Left hindlimb (tissue), 1 donor: ENCODE measurements around the gene ANKRD52.
A peak's percentile ranks its signal among the peaks of the same experiment; 100 is the strongest.
"Not testable (repeated sequence)": the region's sequence is repeated elsewhere in the genome, so short reads cannot be mapped to it uniquely, and the experiment has no call there.

Source experiments
- DNase-seq: peaks from one replicate; pipeline ENCODE4 v3.0.0-alpha.2; 2018

Gene ANKRD52

DNA sequence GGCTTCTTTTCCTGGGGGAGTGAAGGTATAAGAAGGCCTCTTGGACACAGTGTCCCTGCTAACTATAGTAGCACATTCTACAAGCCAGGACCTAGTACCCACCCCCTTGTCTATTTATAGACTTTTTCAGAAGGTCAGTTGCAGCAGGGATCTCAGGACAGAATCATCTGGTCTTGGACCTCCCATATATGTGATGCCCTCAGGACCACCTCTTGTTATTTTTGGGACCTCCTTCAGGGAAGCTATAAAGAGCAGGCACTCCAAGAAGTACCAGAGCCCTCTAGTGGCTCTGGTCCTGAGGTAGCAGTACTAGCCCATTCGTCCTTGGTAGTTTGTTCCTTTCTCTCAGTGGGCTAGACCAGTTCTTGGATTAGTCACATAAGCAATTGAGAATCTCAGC is 12.8 kb upstream of the ANKRD52 start:
- no peak for DNase-seq

DNA sequence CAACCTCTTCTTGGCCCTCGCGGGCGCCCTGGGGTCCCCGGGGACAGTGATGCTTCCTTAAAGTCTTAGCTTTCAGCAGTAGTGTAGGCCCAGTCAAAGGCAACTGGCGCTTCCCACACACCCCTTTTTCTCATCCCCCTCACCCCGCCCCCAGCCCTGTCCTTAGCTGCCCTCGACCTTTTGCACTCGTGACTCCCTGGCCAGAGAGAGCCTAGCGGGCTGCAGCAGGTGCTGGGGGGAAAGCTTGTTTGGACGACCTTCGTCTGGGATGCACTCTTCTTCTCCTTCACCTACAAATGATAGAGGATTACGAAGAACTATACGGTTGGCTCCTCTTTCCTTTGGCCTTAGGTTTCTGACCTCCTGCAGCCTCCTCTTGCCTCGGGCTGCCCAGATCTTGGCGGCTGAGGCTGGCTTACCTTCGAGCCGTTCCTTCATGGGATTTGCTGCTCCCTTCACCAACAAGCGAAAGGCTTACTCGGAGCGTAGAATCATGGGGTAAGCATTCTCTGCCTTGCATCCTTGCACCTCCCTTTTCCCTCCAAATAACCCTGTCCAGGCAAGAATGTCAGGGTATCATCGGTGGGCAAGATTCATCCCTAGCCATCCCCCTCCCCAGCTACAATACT is 9.4 kb upstream of the ANKRD52 start:
- no peak for DNase-seq

DNA sequence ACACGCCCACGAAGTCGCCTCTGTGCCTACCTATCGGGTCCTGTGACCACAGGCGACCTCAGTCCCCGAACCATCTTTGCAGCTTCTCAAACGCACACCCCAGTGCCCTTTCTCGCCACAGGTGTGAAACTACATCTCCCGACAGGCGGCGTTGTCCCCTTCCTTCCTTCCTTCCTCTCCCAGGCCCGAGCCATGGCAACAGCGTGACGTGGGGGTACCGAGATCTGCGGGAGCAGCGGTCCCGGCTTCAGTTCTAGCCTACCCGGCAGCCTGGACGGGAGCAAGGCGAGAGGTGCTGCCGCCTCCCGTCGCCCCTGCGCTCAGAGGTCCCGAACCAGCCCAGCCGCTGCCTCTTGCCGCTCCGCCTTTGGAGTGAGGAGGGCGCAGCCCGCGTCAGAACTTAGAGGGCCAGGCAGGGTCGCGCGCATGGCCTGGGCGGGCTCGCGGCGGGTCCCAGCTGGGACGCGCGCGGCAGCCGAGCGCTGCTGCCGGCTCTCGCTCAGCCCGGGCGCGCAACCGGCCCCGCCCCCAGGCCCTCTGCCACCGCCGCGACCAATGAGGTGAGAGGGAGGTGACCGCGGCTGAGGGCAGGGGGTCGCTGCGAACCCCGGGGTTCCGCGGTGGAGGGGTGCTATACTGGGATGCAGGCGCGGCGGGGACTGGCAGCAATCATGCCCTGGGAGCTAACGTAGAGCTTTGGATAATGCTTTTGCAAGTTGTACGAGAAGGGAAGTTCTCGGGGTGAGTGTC is 8.7 kb upstream of the ANKRD52 start, which contains the start of gene COQ10A:
Gene COQ10A, plus strand, starts transcription at position 250 of the 750 bp plus-strand sequence. Its CDS starts 177 bp downstream, at position 427.
- peak; percentile 92 for DNase-seq

DNA sequence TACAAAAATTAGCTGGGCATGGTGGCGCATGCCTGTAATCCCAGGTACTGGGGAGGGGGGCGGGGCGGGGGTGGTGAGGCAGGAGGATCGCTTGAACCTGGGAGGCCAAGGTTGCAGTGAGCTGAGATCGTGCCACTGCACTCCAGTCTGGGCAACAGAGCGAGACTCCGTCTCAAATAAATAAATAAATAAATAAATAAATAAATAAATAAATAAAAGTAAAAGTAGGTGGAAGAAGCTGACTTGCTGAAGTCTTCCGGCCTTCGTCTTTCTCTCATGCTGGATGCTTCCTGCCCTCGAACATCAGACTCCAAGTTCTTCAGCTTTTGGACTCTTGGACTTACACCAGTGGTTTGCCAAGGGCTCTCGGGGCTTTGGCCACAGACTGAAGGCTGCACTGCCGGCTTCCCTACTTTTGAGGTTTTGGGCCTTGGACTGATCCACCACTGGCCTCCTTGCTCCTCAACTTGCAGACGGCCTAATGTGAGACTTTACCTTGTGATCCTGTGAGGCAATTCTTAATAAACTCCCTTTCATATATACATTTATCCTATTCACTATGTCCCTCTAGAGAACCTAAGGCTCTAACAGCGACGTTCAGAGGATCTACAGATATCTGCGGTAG is 8.0 kb upstream of the ANKRD52 start:
- DNase-seq = not testable (repeated sequence)

DNA sequence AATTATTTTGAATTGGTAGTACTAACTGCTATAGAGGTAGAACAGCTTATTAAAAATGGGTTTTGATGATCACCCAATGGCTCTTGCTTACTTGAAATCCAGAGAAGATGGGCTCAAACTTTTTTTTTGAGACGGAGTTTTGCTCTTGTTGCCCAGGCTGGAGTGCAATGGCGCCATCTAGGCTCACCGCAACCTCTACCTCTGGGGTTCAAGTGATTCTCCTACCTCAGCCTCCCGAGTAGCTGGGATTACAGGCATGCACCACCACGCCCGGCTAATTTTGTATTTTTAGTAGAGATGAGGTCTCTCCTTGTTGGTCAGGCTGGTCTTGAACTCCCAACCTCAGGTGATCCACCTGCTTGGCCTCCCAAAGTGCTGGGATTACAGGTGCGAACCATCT is 4.8 kb upstream of the ANKRD52 start:
- not testable (repeated sequence) for DNase-seq

DNA sequence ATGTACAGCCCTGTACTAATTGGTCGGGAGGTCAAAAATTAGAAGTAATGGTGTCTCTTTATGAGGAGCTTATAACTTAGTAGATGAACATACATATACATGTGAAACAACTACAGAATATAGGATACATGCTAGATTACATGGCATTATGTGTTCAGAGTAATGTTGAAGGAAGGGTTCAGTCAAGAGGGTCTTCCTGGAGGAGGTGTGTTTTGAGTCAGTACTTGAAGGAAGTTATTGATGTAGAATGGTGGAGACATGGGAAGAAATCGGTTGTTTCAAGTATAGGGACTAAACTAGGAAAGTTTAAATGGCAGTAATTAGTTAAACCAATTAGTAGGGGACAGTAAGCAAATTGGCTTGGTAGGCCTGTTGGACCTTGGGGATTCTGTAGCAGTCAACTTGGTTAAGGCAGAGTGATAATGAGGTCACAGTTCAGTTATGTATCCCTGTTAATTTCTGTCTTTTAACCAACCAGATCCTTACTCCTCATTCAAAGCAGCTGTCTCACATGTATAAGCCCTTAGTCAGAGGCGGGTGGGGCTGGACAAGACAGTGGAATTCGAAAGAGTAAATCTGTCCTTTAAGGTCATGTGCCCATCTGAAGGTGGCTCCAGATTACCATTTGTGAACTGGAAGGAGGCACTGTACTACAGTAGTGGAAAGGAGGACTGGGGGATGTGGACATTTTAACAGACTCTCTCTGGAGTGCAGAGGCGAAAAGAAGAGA is 3.5 kb upstream of the ANKRD52 start:
- DNase-seq = no peak

DNA sequence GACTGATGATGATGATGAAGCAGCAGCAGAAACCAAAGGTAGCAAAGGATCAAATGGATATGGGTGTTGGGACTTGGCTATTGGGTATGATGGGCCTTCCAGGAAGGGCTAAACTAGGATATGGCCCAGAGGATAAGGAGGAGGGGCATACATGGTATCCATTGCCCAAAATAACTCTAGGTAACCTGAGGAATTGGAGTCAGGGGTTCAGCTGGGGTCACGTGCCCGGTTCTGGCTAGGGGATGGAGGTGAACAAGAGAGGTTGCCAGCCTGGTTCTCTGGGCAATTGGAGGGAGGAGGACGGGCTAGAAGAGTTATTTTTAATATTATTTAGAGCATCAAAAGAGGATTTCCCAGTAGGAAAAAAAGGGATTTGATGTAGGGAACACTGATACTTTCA is 2.7 kb upstream of the ANKRD52 start:
- DNase-seq = no peak

DNA sequence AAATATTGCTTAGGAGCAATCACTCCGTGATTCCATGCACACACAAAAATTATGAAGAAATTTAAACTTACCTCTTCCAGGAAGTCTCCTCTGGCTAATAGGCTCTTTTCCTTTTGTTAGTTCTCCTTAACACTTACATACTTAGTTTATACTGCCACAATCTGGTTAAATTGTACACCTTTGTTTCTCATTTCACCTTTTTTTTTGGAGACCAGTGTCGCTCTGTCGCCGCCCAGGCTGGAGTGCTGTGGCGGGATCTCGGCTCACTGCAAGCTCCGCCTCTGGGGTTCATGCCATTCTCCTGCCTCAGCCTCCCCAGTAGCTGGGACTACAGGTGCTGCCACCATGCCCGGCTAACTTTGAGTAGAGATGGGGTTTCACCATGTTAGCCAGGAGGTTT is 2.2 kb upstream of the ANKRD52 start:
- DNase-seq = no peak

DNA sequence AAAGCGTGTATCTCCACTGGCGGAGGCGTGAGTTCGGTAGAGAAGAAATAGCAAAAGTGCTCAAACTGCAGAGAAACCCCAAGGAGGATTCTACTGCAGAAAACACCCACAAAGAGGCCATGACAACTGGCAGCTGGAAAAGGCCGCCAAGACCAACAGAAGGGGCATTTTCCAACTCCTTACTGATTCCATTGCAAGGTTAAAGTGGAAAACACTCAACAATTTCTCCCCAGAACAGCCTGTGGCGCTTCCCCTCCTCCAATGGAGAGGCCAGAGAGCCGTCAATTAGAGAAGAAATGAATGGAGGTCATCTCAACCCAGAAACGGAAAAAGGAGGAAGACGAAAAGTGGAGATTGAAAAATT is 618 bp upstream of the ANKRD52 start:
- DNase-seq = no peak

DNA sequence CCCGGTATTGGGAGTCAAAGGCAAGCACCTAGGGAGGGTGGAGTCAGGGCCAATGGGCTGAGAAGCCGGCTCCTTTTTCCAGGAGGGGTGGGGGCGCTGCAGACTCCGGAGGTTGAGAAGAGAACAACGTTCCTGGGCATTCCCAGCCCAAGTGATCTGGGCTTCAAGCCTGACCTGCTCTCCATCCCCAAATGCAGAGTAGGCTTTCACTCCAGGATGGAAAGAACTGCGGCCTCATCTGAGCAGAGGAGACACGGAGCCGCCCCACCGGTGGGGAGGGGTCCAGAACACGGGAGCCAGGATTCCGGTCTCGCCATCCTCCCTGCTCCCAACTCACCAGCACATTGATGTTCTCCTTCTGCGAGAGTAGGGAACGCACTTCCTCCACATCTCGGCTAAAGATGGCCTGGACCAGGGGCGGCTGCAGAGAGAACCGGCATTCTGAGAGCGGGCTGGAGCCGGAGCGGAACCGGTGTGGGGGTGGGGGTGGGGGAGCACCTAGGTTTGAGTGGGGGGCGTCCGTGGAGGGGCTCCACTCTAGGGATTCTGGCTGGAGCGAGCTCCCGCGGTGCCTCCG is 605 bp downstream of the ANKRD52 start:
- DNase-seq = no peak

DNA sequence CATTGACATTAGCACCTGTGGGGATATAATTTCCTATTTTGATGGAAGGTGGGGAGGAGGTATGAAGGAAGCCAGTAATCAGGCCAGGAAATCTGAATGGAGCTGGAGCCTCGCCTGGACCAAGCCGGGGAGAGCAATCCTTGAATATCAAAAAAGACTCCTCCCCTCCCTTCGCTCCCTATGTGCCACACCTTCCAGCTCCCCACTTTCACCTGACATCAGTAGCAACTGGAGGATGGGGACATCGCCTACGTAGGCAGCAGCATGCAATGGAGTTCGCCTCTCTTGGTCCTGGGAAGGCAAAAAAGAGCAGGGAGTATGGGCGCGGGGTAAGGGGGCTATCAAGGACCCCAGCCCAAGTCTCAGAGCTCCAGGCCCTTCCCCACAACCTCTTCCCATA is 1.1 kb downstream of the ANKRD52 start:
- no peak for DNase-seq

DNA sequence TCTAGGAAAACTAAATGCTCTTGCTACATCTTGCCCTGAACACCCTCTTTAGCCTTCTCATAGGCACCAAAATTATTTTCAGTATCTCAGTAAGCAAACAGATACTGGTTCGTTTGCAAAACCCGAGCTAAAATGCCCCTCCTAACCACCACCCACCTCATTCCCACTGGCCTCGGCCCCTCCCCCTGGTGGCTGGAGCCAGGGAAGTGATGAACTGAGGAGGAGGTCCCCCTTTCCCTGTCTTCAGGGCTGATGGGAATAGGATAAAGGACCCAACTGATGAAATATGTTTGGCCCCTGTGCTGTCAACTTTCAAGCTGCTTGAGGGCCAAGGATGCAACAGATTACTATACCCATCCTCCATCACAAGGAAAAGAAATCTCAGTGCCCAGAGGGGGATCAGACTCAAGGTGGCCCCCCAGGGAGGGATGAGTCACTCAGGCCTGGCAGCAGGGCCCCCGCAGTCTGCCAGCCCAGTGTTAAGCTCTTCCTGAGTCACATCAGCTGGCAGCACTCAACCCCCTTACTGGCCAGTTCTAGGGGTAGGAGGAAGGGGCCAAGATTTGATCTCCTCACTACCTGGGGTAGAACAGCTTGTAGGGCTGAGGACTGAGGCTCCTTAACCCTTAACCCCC is 1.7 kb downstream of the ANKRD52 start:
- no peak for DNase-seq

DNA sequence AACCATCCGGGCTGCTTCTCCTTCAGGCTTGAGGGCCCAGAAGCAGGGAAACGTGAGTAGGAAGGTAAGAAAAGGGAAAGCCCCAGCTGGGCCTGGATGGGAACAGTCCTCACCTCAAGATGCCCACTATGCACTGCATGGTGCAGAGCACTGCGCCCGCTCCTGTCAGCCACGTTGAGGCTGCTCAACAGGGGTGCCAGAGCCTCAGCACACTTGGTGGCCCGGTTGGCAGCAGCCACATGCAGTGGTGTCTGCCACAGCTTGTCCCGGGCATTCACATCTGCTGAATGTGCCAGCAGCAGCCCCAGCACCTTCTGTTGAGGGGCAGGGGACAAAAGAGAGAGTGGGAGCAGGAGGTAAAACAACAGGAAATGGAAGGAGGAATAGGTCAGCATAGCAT is 2.5 kb downstream of the ANKRD52 start:
- no peak for DNase-seq

DNA sequence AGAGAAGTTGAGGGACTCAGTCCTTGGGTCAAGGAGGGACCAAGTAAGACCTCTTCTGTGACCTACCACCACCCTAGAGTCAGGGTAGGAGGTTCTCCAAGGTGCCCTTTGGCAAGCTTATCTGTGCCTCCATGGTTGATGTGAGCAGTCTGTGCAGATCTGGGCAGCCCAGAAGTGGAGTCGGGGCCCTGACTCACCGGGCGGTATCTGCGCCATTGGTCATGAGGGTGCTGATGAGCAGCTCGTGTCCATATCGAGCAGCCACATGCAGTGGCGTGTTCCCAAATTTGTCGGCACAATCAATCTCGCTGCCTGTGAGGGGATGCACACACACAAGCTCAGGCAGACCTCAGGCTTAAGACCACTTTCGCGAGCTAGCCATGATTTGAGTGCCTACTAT is 5.1 kb downstream of the ANKRD52 start:
- no peak for DNase-seq

DNA sequence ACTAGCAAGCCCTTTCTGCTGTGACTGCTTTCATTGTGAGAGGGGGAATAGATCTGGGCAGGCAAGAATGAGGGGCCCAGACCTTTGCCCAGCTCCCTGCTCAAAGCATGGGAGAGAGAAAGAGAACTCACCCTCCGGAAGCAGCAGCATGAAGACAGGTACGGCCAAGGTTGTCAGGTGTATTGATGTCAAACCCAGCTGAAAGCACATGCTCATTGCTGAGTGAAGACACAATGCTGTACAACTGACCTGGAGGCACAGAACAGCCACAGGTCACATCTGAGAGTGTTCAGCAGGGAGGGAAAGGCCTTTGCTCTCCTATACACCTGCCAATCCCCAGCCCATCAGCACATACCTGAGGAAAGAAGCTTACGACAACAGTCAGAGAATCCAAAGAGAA is 5.5 kb downstream of the ANKRD52 start:
- DNase-seq = peak; percentile 5

DNA sequence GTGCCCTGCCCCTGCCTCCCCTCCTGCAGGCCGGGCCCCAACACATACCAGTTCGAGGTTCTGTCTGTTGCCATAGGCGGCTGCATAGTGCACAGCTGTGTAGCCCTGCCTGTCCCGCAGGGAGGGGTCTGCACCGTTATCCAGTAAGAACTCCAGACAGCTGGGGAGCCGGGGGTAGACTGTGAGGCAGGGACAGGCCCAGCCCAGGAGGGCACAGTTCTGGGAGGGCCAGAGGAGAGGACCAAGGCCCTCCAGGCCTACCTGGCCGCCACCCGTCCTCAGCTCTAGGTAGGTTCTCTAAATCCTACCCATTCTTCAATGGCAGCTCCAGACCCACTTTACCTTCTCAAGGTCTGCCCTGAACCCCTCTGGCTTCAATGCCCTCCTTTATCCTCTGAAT is 9.5 kb downstream of the ANKRD52 start:
- DNase-seq = peak; percentile 3

DNA sequence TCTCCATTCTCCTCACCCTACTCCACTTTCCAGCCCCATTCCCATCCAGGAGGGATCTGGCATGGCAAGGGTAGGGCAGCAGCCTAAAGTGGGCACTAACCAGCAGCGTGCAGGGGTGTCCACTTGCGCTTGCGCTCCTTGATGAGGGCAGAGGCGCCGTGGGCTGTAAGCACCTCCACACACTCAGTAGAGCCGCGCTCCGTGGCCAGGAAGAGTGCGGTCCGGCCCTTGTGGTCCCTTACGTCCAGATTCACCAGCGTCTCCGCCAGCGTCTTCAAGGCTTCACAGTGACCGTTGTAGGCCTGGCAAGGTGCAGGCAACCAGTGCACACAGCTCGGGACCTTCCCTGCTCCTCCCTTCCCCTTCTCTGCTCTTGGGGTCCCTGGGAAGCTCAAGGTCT is 10.3 kb downstream of the ANKRD52 start:
- peak; percentile 2 for DNase-seq

DNA sequence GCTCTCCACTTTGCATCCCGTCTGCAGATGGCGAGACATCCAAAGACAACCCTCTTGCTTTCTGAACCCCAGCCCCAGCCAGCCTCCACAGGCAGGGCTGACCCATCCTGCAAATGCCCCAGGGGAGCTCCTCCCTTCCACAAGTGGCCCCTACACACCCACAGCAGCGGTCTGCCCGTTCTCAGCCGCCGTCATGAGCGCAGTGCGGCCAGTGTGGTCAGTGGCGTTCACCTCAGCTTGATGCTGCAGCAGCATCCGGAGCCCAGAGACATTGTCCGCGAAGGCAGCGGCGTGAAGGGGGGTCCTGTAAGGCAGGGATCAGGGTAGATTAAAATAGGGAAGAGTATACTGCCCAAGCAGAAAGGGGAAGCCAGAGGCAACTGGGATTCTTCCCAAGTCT is 13.7 kb downstream of the ANKRD52 start:
- DNase-seq = peak; percentile 19

DNA sequence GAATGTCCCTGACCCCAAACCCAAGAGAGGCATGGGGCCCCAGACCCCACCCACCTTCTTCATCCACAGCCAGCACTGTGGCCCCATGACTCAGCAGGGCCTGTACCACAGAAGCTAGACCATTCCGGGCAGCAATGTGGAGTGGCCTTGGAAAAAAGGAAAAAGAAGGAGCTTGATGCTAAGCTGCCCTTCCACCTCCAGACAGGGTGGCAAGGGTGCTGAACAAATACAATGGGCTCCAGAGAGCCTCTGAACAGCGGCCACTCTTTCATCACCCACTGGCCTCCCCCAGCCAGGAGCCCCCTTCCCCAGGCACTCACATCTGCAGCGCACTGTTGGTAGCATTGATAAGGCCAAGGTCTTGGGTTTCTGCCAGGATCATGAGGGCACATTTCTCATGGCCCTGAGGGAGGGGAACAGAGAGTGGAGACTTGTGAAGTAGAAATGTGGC is 14.4 kb downstream of the ANKRD52 start:
- peak; percentile 0 for DNase-seq

DNA sequence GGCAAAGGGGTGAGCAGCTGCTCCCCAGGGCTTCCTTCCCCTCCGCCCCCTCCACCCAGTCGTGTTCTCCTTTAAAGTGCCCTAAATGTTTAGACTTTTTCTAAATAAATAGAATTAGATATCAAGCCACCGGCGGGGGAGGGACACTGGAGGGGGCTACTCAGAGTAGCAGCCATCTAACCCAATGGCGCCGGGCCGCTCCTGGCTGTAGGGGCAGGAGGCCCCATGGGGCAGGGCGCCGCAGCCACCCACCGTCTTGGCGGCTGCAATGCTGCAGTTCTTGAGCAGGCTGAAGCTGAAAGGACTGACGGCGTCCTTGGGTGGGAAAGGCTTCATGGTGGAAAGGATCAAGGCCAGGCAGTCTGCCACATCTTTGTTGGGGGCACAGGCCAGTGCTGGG is 15.2 kb downstream of the ANKRD52 start:
- peak; percentile 22 for DNase-seq

DNA sequence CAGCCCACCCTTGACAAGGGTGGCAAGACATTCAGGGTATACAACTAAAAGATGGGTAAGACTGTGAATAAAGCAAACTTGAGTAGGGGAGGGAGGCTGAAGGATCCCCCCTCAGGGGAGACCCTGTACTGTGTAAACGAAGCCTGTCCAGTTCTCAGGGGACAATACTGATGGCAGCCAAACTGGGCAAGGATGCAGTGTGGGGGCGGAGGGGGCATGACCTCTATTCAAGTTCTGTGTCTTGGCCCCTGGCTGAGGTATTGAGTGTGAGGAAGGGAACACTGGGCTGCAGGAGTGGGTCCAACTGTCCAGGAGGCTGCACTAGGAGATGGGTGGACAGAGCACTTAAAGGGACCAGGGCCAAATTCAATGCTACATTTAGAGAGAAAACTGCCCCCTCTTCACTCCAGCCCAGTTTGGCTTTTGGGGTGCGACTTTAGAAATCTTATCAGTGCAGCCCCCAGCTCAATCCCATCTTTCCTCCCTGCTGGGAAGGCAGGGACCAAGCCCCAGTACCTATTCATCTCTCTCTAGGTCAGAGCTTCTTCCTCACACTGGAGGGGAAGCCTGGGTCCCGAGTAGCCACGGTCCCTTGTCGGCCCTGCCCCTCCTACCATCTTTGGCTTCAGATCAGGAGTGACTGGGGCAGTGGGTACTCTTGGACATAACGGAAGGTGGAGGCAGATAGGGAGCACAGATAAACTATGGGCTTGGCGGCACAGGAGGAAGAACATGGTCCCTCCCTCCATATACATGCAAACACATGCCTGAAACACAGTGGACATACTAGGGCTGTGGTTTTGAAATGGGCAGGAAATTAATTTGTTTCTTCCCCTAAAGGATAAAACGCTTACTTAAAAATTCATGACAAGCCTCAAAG is 16.5 kb downstream of the ANKRD52 start:
- peak; percentile 13 for DNase-seq

DNA sequence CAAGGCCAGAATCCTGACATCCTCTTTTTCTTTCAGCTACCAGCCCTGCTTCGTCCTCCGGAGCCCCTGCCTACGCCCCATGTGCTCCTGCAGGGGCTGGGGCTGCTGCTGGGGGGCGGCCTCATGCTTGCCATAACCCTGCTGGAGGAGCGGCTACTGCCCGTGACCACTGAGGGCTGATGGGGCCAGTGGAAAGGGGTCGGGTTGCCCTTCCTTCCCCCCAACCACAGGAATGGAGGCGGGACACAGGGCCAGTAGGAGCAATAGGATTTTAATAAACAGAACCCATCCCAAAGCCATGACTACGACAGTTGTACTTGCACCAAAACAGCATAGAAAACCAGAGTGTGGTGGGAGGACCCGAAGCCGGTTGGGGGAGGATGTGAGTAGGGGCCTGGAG is 20.6 kb downstream of the ANKRD52 start:
- no peak for DNase-seq
